HL-60 (cell line): ENCODE measurements around the gene NIT1.
"Not testable (repeated sequence)": the region's sequence is repeated elsewhere in the genome, so short reads cannot be mapped to it uniquely, and the experiment has no call there.

Experiments used
- DNase-seq, 2 experiments: peaks; one replicate each; pipeline ENCODE4 v3.0.0-alpha.2; 2010 to 2020; ENCODE audit warnings: low read depth in 1 of 2, low spot score in 1 of 2
- H3K27ac ChIP-seq: fragments of 250-450 bp; sonication (Bioruptor Pico); replicated peaks from 2 replicates; pipeline ENCODE4 v1.5.1; 2020; ENCODE audit warnings: mild to moderate bottlenecking, moderate library complexity
- H3K27me3 ChIP-seq: fragments of 250-450 bp; sonication (Bioruptor Pico); 2 replicates; pipeline ENCODE4 v1.5.1; 2021; ENCODE audit warnings: mild to moderate bottlenecking, moderate library complexity; ENCODE audit not compliant: insufficient read depth, poor library complexity, severe bottlenecking
- H3K4me3 ChIP-seq: replicated peaks from 2 replicates; pipeline ENCODE4 v1.5.1; 2011; ENCODE audit warnings: mild to moderate bottlenecking, control low read depth, low read length; ENCODE audit not compliant: insufficient read depth
- CTCF ChIP-seq: IDR thresholded peaks from one replicate; pipeline ENCODE4 v1.5.1; 2011; ENCODE audit warnings: low read length, control low read depth, inconsistent platforms; ENCODE audit not compliant: insufficient read depth
- GABPA ChIP-seq: IDR thresholded peaks from 2 replicates; pipeline ENCODE4 v1.6.1; 2012; ENCODE audit warnings: low read depth
- POLR2AphosphoS5 ChIP-seq: IDR thresholded peaks from 2 replicates; pipeline ENCODE4 v1.6.1; 2012; ENCODE audit warnings: low read depth
- REST ChIP-seq: IDR thresholded peaks from 2 replicates; pipeline ENCODE4 v1.6.1; 2012; ENCODE audit warnings: low read depth; ENCODE audit not compliant: insufficient replicate concordance
- SPI1 ChIP-seq: IDR thresholded peaks from 2 replicates; pipeline ENCODE4 v1.6.1; 2012; ENCODE audit warnings: low read depth, mild to moderate bottlenecking, borderline replicate concordance

The NIT1 gene

GRCh38 chr1:161115132-161115711 lies 2.7 kb upstream of the NIT1 start:
- TF ChIP-seq POLR2AphosphoS5: no peak
- TF ChIP-seq SPI1: no peak
- TF ChIP-seq CTCF: no peak
- TF ChIP-seq REST: no peak
- Histone ChIP-seq H3K4me3 (no peak overlapping the region), H3K27ac (no peak overlapping the region; the same call in 1 of the 2 replicates), H3K27me3 (no peaks in the 10 kb centered on the region)
- DNase-seq: peak; percentile 49 to 72

GRCh38 chr1:161115961-161116360 lies 1.9 kb upstream of the NIT1 start:
- DNase-seq, H3K4me3 ChIP-seq, H3K27me3 ChIP-seq: not testable (repeated sequence)
- peak overlapping the region; percentile 84; the same call in 1 of the 2 replicates for H3K27ac ChIP-seq

GRCh38 chr1:161119092-161119903 lies 1.4 kb downstream of the NIT1 start:
- H3K27ac ChIP-seq: no peak overlapping the region
- peak; percentile 17 for TF ChIP-seq CTCF
- TF ChIP-seq SPI1: no peak
- H3K27me3 ChIP-seq: no peaks in the 10 kb centered on the region
- DNase-seq: peak; percentile 53 to 65
- no peak overlapping the region for H3K4me3 ChIP-seq

GRCh38 chr1:161121042-161121650 lies 3.2 kb downstream of the NIT1 start:
- Histone ChIP-seq H3K27me3 (no peaks in the 10 kb centered on the region), H3K4me3 (no peak overlapping the region), H3K27ac (peak overlapping the region; percentile 58)
- DNase-seq: peak in 1 of 2 experiments; percentile 42
- TF ChIP-seq REST (no peak), SPI1 (no peak), GABPA (no peak), POLR2AphosphoS5 (no peak), CTCF (no peak)
